Measurements from ENCODE around the gene DGUOK. TPM values are rescaled to one million over a fixed set of nuclear protein-coding genes. Genes with fewer than 3 reads are reported as not detected.

The DGUOK gene
- total RNA-seq, 2 experiments from 2014 or later = 71.5 to 72.1 TPM

DNA sequence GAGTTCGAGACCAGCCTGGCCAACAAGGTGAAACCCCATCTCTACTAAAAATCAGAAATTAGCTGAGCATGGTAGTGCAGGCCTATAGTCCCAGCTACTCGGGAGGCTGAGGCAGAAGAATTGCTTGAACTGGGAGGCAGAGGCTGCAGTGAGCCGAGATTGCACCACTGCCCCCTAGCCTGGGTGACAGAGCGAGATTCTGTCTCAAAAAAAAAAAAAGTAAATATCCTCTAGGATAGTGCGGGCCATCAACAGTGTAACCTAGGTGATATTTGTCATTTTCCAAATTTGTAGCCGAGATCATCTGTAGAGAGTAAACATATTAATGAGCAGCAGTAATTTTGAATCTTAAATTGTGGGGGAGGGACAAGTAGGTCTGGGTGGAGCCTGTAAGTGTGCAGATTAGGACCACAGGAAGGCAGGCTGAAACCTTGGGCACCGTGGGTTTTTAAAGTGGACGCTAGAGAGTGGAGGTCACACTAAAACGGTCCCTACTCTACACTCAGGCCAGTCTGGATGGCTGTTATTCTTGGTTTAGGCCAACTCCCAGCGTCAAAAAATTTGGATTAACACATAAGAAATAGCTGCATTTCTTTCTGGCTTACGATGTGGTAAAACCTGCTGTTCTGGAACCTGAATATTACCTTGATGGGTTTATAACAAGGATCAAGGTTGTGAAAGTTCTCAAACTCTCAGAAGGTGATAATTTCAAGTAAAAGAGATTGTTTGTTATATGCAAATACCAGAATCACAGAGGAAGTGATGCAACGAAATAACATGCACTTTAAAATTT lies 35.3 kb downstream of the DGUOK start:
- no peak for ATAC-seq
- no peaks in the 10 kb centered on the region for H3K9me3 Mint-ChIP-seq (ENCODE audit: insufficient read depth)
- no peak overlapping the region for H3K4me3 Mint-ChIP-seq
- DNase-seq = no peak
- CTCF ChIA-PET = no interaction called here
- no peaks in the 10 kb centered on the region for H3K27me3 Mint-ChIP-seq (ENCODE audit: low read depth)
- peaks cover 37% of the 10 kb centered on the region for H3K36me3 Mint-ChIP-seq (ENCODE audit: low read depth)
- H3K27ac Mint-ChIP-seq = no peak overlapping the region
- POLR2A ChIA-PET = interaction anchor here (0.7 kb wide), 1 partner anchor 158 kb away, joined by 3 read pairs; no protein-coding TSS in a partner anchor
- H3K4me1 Mint-ChIP-seq (ENCODE audit: low read depth) = peaks cover 24% of the 10 kb centered on the region

DNA sequence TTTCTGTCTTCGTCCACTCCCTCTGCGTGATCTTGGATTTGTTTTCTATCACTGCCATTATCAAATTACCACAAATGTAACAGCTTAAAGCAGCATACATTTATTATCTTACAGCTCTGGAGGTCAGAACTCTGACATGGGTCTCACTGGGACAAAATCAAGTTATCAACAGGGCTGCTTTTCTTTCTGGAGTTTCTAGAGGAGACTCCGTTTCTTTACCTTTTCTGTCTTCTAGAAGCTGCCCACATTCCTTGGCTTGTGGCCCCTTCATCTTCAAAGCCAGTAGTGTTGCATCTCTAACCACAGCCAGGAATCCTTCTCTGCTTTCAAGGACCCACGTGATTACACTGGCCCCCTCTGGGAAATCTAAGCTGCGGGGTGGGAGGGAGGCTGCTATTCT lies 36.1 kb downstream of the DGUOK start:
- Mint-ChIP-seq H3K4me1 (ENCODE audit: low read depth) (peaks cover 22% of the 10 kb centered on the region), H3K4me3 (no peak overlapping the region), H3K36me3 (ENCODE audit: low read depth) (peaks cover 33% of the 10 kb centered on the region), H3K9me3 (ENCODE audit: insufficient read depth) (no peaks in the 10 kb centered on the region), H3K27ac (no peak overlapping the region), H3K27me3 (ENCODE audit: low read depth) (no peaks in the 10 kb centered on the region)
- ATAC-seq = no peak
- POLR2A ChIA-PET = interaction anchor here (0.7 kb wide), 2 partner anchors 158 to 215 kb away, joined by 3 read pairs; no protein-coding TSS in a partner anchor
- CTCF ChIA-PET = interaction anchor here (1.2 to 1.7 kb wide), 3 partner anchors 33 to 134 kb away, joined by 3 to 4 read pairs (median 4); partner anchors contain the start of gene STAMBP
- no peak for DNase-seq

DNA sequence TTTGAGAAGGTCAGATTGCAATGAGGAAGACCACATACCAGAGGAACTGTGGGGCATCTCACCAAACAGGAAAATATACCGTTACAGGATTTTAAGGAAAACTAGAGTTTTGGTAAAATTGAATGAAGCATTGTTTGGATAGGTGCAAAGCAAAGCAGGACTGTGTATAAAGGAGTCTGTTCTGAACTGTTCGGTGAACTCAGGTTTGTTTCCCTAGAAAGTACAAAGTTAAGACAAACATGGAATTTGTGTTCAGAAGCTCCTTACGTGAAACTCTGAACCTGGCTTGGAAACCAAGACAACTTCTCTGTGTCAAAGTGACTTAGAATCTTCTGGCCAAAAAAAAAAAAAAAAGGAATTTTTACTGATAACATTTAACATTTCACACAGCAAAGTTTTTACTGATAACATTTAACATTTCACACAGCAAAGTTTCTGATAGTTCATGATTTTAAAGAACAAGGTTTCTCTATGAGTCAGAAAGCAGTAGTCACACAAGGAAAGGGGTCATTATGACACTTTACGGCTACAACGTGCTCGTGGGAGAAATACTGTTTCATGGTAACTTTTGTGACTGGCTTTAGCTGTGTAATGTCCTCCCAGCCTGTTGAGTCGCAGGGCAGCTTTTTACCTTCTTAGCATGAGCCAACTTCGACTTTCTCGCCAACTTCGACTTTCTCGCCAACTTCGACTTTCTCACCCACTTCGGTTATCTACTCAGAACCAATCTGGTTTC lies 36.9 kb downstream of the DGUOK start:
- Mint-ChIP-seq H3K27ac (peak overlapping the region; percentile 4), H3K9me3 (ENCODE audit: insufficient read depth) (no peaks in the 10 kb centered on the region), H3K27me3 (ENCODE audit: low read depth) (no peaks in the 10 kb centered on the region), H3K4me1 (ENCODE audit: low read depth) (peaks cover 16% of the 10 kb centered on the region), H3K4me3 (no peak overlapping the region), H3K36me3 (ENCODE audit: low read depth) (peaks cover 25% of the 10 kb centered on the region)
- CTCF ChIA-PET = interaction anchor here (0.7 to 1.7 kb wide), 4 partner anchors 23 to 135 kb away, joined by 3 to 4 read pairs (median 4); partner anchors contain the start of gene STAMBP
- POLR2A ChIA-PET = interaction anchor here (0.7 to 1.0 kb wide), 2 partner anchors 13 to 215 kb away, joined by 3 read pairs; no protein-coding TSS in a partner anchor
- DNase-seq = no peak
- ATAC-seq = peak; percentile 27

DNA sequence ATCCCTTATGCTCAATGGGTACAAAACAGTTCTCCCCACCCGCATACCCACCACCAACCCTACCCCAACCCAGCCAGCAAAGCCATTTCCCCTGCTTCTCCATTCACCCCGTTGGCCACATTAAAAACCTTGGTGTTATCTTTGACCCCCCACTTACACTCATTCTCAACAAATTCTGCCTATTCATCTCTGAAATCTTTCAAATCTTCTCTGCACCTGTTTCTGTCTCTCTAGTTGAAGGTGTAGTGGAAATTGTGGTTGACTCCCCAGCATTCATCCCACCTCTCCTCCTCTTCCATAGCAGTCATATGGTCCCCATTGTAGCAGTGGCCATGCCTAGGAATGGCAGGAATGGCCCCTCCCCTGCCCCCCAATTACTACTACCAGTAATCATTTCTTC lies 37.5 kb downstream of the DGUOK start:
- Mint-ChIP-seq H3K36me3 (ENCODE audit: low read depth) (peaks cover 19% of the 10 kb centered on the region), H3K4me1 (ENCODE audit: low read depth) (peaks cover 16% of the 10 kb centered on the region), H3K27me3 (ENCODE audit: low read depth) (no peaks in the 10 kb centered on the region), H3K4me3 (no peak overlapping the region), H3K9me3 (ENCODE audit: insufficient read depth) (no peaks in the 10 kb centered on the region), H3K27ac (no peak overlapping the region)
- ChIA-PET POLR2A (interaction anchor here (1.0 kb wide), 1 partner anchor 13 kb away, joined by 3 read pairs; no protein-coding TSS in a partner anchor), CTCF (interaction anchor here (0.7 to 1.7 kb wide), 2 partner anchors 23 to 56 kb away, joined by 3 to 4 read pairs; no protein-coding TSS in a partner anchor)
- ATAC-seq = no peak
- DNase-seq = no peak

DNA sequence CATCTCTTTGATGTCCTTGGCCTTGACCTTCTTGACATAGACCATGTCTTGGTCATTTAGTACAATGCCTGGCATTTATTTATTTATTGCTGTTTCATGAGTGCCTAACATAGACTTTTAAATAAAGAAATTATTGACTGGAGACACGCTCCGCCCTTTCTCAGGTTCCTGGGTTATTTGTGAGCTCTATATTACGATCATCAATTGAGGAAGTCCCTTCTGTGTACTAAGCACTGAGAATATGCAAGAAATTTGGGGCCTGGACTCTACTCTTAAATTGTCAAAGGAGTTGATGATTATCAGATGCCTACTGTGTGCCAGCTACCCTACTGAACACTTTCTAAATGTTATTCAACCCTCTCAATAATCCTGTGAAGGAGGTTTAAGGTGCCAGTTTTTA lies 38.4 kb downstream of the DGUOK start:
- Mint-ChIP-seq H3K4me1 (ENCODE audit: low read depth) (peaks cover 23% of the 10 kb centered on the region), H3K9me3 (ENCODE audit: insufficient read depth) (no peaks in the 10 kb centered on the region), H3K27me3 (ENCODE audit: low read depth) (no peaks in the 10 kb centered on the region), H3K27ac (no peak overlapping the region), H3K4me3 (no peak overlapping the region), H3K36me3 (ENCODE audit: low read depth) (peaks cover 12% of the 10 kb centered on the region)
- ChIA-PET POLR2A (no interaction called here), CTCF (interaction anchor here (0.5 kb wide), 1 partner anchor 244 kb away, joined by 3 read pairs; no protein-coding TSS in a partner anchor)
- ATAC-seq (no peak), DNase-seq (no peak)

DNA sequence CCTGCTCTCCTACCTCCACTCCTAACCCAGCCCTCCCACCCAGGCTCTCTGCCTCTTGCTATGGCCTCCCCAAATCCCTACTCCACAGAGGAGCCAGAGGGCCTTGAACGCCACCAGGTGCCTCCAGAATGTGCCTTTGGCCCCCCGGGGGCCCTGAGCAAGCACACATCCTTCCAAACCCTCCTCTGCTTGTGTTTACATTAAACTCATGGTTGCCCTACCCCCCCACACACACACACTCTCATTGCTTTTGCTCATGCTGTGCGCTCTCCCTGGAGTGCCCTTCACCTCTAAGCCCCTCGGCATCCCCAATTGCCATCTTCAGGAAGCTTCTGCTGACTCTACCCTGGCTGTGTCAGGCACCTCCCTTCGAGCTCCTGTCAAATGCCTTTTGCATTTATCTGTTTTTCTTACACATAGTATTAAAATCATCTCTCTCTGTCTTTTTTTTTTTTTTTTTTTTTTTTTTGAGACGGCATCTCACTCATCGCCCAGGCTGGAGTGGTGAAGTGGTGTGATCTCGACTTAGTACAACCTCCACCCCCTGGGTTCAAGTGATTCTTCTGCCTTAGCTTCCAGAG lies 41.8 kb downstream of the DGUOK start:
- H3K27me3 Mint-ChIP-seq (ENCODE audit: low read depth) = no peaks in the 10 kb centered on the region
- no peaks in the 10 kb centered on the region for H3K36me3 Mint-ChIP-seq (ENCODE audit: low read depth)
- no peak for ATAC-seq
- no peak overlapping the region for H3K4me3 Mint-ChIP-seq
- DNase-seq = no peak
- H3K4me1 Mint-ChIP-seq (ENCODE audit: low read depth) = peaks cover 57% of the 10 kb centered on the region
- H3K27ac Mint-ChIP-seq = no peak overlapping the region
- H3K9me3 Mint-ChIP-seq (ENCODE audit: insufficient read depth) = no peaks in the 10 kb centered on the region
- CTCF ChIA-PET = interaction anchor here (1.0 kb wide), 1 partner anchor 183 kb away, joined by 3 read pairs; no protein-coding TSS in a partner anchor
- POLR2A ChIA-PET = interaction anchor here (1.5 to 3.3 kb wide), 2 partner anchors 8 to 11 kb away, joined by 3 to 19 read pairs; no protein-coding TSS in a partner anchor

DNA sequence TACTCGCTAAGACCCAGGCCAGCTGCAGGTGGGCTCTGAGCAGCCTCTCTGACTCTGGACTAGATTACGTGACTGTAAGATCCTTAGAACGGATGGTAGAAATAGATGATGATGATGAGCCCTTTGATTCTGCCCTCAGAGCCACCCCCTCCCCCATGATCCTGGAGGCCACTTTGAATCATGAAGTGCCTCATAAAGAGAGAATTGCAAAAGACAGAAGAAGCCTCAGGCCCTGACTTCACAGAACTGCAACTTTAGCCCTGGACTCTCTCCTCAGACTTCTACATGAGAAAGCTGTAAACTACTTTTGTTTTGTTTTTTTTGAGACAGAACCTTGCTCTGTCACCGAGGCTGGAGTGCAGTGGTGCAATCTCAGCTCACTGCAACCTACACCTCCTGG lies 42.7 kb downstream of the DGUOK start:
- H3K36me3 Mint-ChIP-seq (ENCODE audit: low read depth) = no peaks in the 10 kb centered on the region
- peaks cover 52% of the 10 kb centered on the region for H3K4me1 Mint-ChIP-seq (ENCODE audit: low read depth)
- no peaks in the 10 kb centered on the region for H3K9me3 Mint-ChIP-seq (ENCODE audit: insufficient read depth)
- ChIA-PET POLR2A (interaction anchor here (1.3 to 3.5 kb wide), 4 partner anchors 9 to 42 kb away, joined by 3 to 27 read pairs (median 12); partner anchors contain the start of gene TET3), CTCF (interaction anchor here (1.0 to 2.9 kb wide), 6 partner anchors 10 to 182 kb away, joined by 3 to 10 read pairs (median 4); no protein-coding TSS in a partner anchor)
- H3K4me3 Mint-ChIP-seq = no peak overlapping the region
- peak overlapping the region; percentile 77 for H3K27ac Mint-ChIP-seq
- DNase-seq (no peak), ATAC-seq (no peak)
- H3K27me3 Mint-ChIP-seq (ENCODE audit: low read depth) = no peaks in the 10 kb centered on the region

DNA sequence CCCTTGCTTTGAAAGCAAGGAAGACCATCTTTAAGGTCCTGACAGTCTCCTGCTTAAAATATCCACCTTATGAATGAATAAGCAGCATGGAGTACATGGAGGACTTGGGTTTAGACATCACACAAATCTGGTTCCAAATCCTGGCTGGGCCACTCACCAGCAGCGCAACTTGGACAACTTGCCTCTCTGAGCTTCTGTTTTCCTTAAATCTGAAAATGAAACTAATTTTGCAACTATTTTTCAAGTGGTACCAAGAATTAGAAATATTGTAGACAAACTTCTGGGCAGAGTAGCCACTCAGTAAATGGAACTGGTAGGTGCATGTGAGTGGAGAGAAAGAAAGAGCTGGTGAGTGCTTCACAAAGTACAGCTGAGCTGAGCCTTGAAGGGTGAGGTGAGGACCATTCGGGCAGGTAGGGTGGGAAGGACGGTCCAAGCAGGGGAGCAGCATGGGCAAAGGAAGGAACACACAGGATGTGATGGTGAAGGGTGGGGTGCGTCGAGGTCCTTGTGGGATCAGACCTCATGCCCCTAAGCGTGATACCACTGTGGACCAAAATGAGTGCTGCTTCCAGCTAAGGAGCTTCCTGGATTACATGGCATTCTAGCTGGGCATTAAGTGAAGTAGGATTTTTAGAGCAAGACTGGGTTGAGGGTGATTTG lies 43.6 kb downstream of the DGUOK start:
- Mint-ChIP-seq H3K4me1 (ENCODE audit: low read depth) (peaks cover 51% of the 10 kb centered on the region), H3K36me3 (ENCODE audit: low read depth) (no peaks in the 10 kb centered on the region), H3K4me3 (peak overlapping the region; percentile 53), H3K27me3 (ENCODE audit: low read depth) (no peaks in the 10 kb centered on the region), H3K9me3 (ENCODE audit: insufficient read depth) (no peaks in the 10 kb centered on the region), H3K27ac (peak overlapping the region; percentile 87)
- CTCF ChIA-PET = interaction anchor here (1.0 to 2.9 kb wide), 10 partner anchors 9 to 181 kb away, joined by 3 to 10 read pairs (median 4); no protein-coding TSS in a partner anchor
- POLR2A ChIA-PET = interaction anchor here (0.7 to 3.5 kb wide), 7 partner anchors 9 to 208 kb away, joined by 3 to 27 read pairs (median 4); partner anchors contain the start of genes MOB1A and TET3
- DNase-seq = no peak
- peak; percentile 34 for ATAC-seq

DNA sequence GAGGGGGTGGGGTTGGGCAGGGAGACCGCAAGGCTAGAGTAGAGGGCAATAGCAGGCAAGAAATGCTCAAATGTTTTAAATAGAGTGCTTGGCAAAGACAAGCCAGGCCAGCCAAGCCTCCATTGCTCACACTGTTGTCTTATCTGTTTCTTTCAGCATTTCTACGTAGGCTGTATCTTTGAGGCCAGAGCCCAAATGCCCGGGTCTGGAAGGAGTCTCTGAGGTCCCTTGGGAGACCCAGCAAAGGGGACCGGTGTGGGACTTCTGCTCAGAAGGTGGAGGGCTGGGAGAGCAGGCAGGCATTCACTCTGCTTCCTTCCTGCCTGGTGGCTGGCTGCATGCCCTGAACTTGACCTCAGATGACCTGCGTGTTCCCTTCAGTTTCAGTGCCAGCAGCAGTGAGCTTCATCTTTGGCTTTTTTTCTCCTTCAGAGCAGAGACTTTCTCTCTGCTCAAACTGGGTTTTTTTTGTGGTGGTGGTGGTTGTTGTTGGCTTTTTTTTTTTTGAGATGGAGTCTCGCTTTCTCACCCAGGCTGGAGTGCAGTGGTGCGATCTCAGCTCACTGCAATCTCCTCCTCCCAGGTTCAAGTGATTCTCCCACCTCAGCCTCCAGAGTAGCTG lies 44.3 kb downstream of the DGUOK start:
- peak; percentile 87 for ATAC-seq
- ChIA-PET POLR2A (interaction anchor here (0.6 to 3.5 kb wide), 8 partner anchors 8 to 207 kb away, joined by 3 to 27 read pairs (median 3); partner anchors contain the start of genes DGUOK, MOB1A and TET3), CTCF (interaction anchor here (1.0 to 2.9 kb wide), 7 partner anchors 8 to 181 kb away, joined by 3 to 10 read pairs (median 6); no protein-coding TSS in a partner anchor)
- peak; percentile 76 for DNase-seq
- Mint-ChIP-seq H3K9me3 (ENCODE audit: insufficient read depth) (no peaks in the 10 kb centered on the region), H3K27ac (peak overlapping the region; percentile 87), H3K36me3 (ENCODE audit: low read depth) (no peaks in the 10 kb centered on the region), H3K4me3 (peak overlapping the region; percentile 53), H3K27me3 (ENCODE audit: low read depth) (no peaks in the 10 kb centered on the region), H3K4me1 (ENCODE audit: low read depth) (peaks cover 58% of the 10 kb centered on the region)

DNA sequence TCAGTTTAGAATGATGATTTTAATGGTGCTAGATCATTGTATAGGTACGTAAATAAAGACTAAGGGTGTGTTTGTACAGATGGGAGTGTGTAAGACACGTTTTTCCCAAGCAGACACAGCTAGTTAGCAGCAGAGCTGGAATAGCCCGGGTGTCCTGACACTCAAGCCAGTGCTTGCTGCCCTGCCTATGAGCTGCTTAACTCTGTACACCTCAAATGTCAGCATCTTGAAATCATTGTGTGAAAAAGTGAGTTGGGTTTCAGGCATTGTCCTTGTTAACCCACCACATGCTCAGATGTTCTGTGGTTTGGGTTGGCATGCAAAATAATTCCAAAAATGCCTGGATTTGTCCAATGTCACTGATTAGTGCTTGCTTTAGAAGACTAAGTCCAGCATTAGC lies 45.0 kb downstream of the DGUOK start:
- ChIA-PET CTCF (interaction anchor here (1.0 to 2.9 kb wide), 6 partner anchors 9 to 180 kb away, joined by 3 to 10 read pairs (median 5); no protein-coding TSS in a partner anchor), POLR2A (interaction anchor here (0.6 to 3.5 kb wide), 10 partner anchors 7 to 558 kb away, joined by 3 to 27 read pairs (median 3); partner anchors contain the start of genes AUP1, DGUOK, HTRA2 and MOB1A)
- Mint-ChIP-seq H3K27me3 (ENCODE audit: low read depth) (no peaks in the 10 kb centered on the region), H3K4me1 (ENCODE audit: low read depth) (peaks cover 63% of the 10 kb centered on the region), H3K9me3 (ENCODE audit: insufficient read depth) (no peaks in the 10 kb centered on the region), H3K36me3 (ENCODE audit: low read depth) (no peaks in the 10 kb centered on the region), H3K4me3 (peak overlapping the region; percentile 53), H3K27ac (peak overlapping the region; percentile 87)
- DNase-seq (no peak), ATAC-seq (no peak)
